Renal cortex interstitium (tissue), 11 donors: ENCODE data around the gene ERBB4. TPM values are rescaled to one million over a fixed set of nuclear protein-coding genes. Genes with fewer than 3 reads are reported as not detected.

Experiments used
- DNase-seq, 11 donors: peaks; one replicate each; pipeline ENCODE4 v3.0.0-alpha.2; 2013; ENCODE audit warnings: low read depth in 9 of 11, low spot score in 4 of 11; ENCODE audit errors: extremely low read depth in 1 of 11
- polyA plus RNA-seq, 3 donors: library from polyadenylated mRNA; unstranded; fragments of 120-200 nt; gene quantifications; one replicate each; pipeline ENCODE4 v1.2.1, GENCODE V29; 2013; ENCODE audit not compliant: insufficient read length in 3 of 3

The ERBB4 gene
- polyA plus RNA-seq, 3 donors = 42.3 to 56.6 (median 54.7) TPM

- no peak for DNase-seq
Observed at GRCh38 chr2:212337486-212338343, 200.9 kb downstream of the ERBB4 start.

GRCh38 chr2:212337036-212337435 is 201.6 kb downstream of the ERBB4 start:
- DNase-seq = no peak

GRCh38 chr2:212330263-212330662 is 208.3 kb downstream of the ERBB4 start:
- DNase-seq = no peak

GRCh38 chr2:212328712-212329496 is 209.7 kb downstream of the ERBB4 start:
- DNase-seq = no peak

- no peak for DNase-seq
Observed at GRCh38 chr2:212328136-212328535, 210.5 kb downstream of the ERBB4 start.

- DNase-seq = peak in 1 of 11 donors; percentile 9
Observed at GRCh38 chr2:212327171-212327809, 211.3 kb downstream of the ERBB4 start.

GRCh38 chr2:212318636-212319035 is 220.0 kb downstream of the ERBB4 start:
- DNase-seq = no peak

- no peak for DNase-seq
Observed at GRCh38 chr2:212314680-212315079, 223.9 kb downstream of the ERBB4 start.

GRCh38 chr2:212311807-212312404 is 226.7 kb downstream of the ERBB4 start:
- DNase-seq = no peak

- DNase-seq = no peak
Observed at GRCh38 chr2:212299943-212300342, 238.7 kb downstream of the ERBB4 start.

- DNase-seq = no peak
Observed at GRCh38 chr2:212299333-212299732, 239.3 kb downstream of the ERBB4 start.

GRCh38 chr2:212295571-212295970 is 243.0 kb downstream of the ERBB4 start:
- no peak for DNase-seq

- no peak for DNase-seq
Observed at GRCh38 chr2:212294816-212295215, 243.8 kb downstream of the ERBB4 start.

- no peak for DNase-seq
Observed at GRCh38 chr2:212289301-212289700, 249.3 kb downstream of the ERBB4 start.

GRCh38 chr2:212288308-212288707 is 250.3 kb downstream of the ERBB4 start:
- DNase-seq = no peak

- no peak for DNase-seq
Observed at GRCh38 chr2:212284166-212284565, 254.4 kb downstream of the ERBB4 start.

GRCh38 chr2:212282671-212283261 is 255.8 kb downstream of the ERBB4 start:
- DNase-seq = no peak

- no peak for DNase-seq
Observed at GRCh38 chr2:212276813-212277212, 261.8 kb downstream of the ERBB4 start.

GRCh38 chr2:212274215-212274614 is 264.4 kb downstream of the ERBB4 start:
- DNase-seq = no peak
